HUES64 (cell line): ENCODE measurements around the gene KRTAP10-7.
"Not testable (repeated sequence)": the region's sequence is repeated elsewhere in the genome, so short reads cannot be mapped to it uniquely, and the experiment has no call there.

Experiments
- H3K27ac ChIP-seq: 2 replicates; pipeline ENCODE4 v1.7.0; 2013; ENCODE audit warnings: low read depth, low read length, inconsistent platforms
- H3K27me3 ChIP-seq: 2 replicates; pipeline ENCODE4 v1.6.1; 2013; ENCODE audit warnings: mild to moderate bottlenecking, low read length; ENCODE audit not compliant: insufficient read depth
- H3K36me3 ChIP-seq: 2 replicates; pipeline ENCODE4 v1.6.1; 2013; ENCODE audit warnings: mild to moderate bottlenecking, low read length; ENCODE audit not compliant: insufficient read depth
- H3K4me1 ChIP-seq: 2 replicates; pipeline ENCODE4 v1.6.1; 2013; ENCODE audit warnings: mild to moderate bottlenecking, low read length, moderate library complexity; ENCODE audit not compliant: insufficient read depth
- H3K4me3 ChIP-seq: 2 replicates; pipeline ENCODE4 v1.5.1; 2013; ENCODE audit warnings: mild to moderate bottlenecking, low read length, moderate library complexity
- H3K9ac ChIP-seq: 2 replicates; pipeline ENCODE4 v1.6.1; 2013; ENCODE audit warnings: mild to moderate bottlenecking, low read depth, low read length
- H3K9me3 ChIP-seq: 2 replicates; pipeline ENCODE4 v1.6.1; 2013; ENCODE audit warnings: low read depth, low read length; ENCODE audit not compliant: insufficient read depth
- WGBS: fragments of 150-250, 120-280 bp; methylation state at CpG from one replicate; pipeline ENCODE4 v1.1.7; 2013; ENCODE audit warnings: missing lambda C conversion rate; 5-methylcytosine and 5-hydroxymethylcytosine counted together

Gene KRTAP10-7

DNA sequence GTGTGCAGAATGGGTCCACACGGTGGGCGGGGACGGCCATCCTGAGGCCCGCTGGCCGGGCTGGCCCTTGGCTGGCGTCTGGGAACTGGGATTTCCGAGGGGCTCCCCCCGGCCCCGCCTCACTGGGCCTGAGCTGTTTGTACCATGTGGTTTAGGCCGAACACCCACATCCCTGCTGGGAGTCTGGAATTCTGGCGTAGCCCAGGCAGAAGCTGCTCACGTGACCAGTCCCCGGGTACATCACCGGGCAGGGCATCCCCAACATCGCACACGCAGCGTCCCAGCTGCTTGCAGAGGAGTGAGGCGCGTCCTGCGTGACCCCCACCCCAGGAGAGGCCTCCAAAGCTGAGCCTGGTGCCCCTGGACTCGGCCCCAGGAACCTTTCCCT is 2.1 kb downstream of the KRTAP10-7 start:
- no peaks in the 10 kb centered on the region for H3K36me3 ChIP-seq
- H3K9ac ChIP-seq = no peak overlapping the region
- H3K4me3 ChIP-seq = no peak overlapping the region
- H3K9me3 ChIP-seq = peaks cover 3% of the 10 kb centered on the region; the same call in 1 of the 2 replicates
- peaks cover 12% of the 10 kb centered on the region for H3K4me1 ChIP-seq
- 88% methylated on average over 20 of the region's 21 CpGs for WGBS
- no peaks in the 10 kb centered on the region for H3K27me3 ChIP-seq
- H3K27ac ChIP-seq = no peak overlapping the region

GRCh38 chr21:44603109-44603875 is 2.9 kb downstream of the KRTAP10-7 start:
- H3K27me3 ChIP-seq = no peaks in the 10 kb centered on the region
- H3K4me3 ChIP-seq = no peak overlapping the region
- no peak overlapping the region for H3K27ac ChIP-seq
- H3K36me3 ChIP-seq = no peaks in the 10 kb centered on the region
- peaks cover 3% of the 10 kb centered on the region; the same call in 1 of the 2 replicates for H3K9me3 ChIP-seq
- H3K9ac ChIP-seq = no peak overlapping the region
- peaks cover 5% of the 10 kb centered on the region for H3K4me1 ChIP-seq
- WGBS = 68% methylated on average over 17 of the region's 17 CpGs

GRCh38 chr21:44603911-44604310 is 3.5 kb downstream of the KRTAP10-7 start:
- Histone ChIP-seq H3K9ac (no peak overlapping the region), H3K9me3 (peaks cover 3% of the 10 kb centered on the region; the same call in 1 of the 2 replicates), H3K27me3 (no peaks in the 10 kb centered on the region), H3K4me3 (no peak overlapping the region), H3K36me3 (no peaks in the 10 kb centered on the region), H3K27ac (no peak overlapping the region), H3K4me1 (no peaks in the 10 kb centered on the region)
- WGBS = 94% methylated on average over 8 of the region's 8 CpGs

DNA sequence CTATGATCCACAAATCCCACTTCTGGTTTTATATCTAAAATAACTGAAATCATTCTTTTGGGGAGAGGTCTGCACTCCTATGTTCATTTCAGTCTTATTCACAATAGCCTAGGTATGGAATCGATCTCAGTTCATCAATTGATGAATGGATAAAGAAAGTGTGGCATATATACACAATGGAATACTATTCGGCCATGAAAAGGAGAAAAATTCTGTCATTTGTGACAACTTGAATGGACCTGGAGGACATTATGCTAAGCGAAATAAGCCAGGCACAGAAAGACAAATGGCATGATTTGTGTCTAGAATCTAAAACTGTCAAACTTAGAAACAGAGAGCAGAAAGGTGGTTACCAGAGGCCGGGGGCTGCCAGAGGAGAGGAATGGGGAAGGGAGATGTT is 6.1 kb downstream of the KRTAP10-7 start:
- Histone ChIP-seq H3K9me3 (peaks cover 13% of the 10 kb centered on the region), H3K27me3 (no peaks in the 10 kb centered on the region), H3K4me1 (no peaks in the 10 kb centered on the region), H3K27ac (no peak overlapping the region), H3K4me3 (no peak overlapping the region), H3K9ac (no peak overlapping the region), H3K36me3 (no peaks in the 10 kb centered on the region)
- 91% methylated on average over 4 of the region's 4 CpGs for WGBS

GRCh38 chr21:44609193-44609592 is 8.8 kb downstream of the KRTAP10-7 start:
- Histone ChIP-seq H3K9ac (no peak overlapping the region), H3K27ac (no peak overlapping the region), H3K27me3 (no peaks in the 10 kb centered on the region), H3K36me3 (no peaks in the 10 kb centered on the region), H3K4me1 (no peaks in the 10 kb centered on the region), H3K9me3 (peaks cover 17% of the 10 kb centered on the region), H3K4me3 (no peak overlapping the region)

DNA sequence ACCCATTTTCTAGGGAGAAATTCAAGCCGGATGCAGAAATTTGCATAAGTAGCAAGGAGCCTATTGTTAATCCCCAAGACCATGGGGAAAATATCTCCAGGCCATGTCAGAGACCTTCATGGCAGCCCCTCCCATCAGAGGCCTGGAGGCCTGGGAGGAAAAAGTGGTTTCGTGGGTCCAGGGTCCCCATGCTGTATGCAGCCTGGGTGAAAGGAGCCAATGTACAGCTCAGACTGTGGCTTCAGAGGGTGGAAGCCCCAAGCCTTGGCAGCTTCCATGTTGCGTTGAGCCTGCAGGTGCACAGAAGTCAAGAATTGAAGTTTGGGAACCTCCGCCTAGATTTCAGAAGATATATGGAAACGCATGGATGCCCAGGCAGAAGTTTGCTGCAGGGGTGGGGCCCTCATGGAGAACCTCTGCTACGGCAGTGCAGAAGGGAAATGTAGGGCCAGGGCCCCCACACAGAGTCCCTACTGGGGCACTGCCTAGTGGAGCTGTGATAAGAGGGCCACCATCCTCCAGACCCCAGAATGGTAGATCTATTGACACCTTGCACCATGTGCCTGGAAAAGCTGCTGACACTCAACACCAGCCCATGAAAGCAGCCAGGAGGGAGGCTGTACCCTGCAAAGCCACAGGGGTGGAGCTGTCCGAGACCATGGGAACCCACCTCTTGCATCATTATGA is 9.9 kb downstream of the KRTAP10-7 start:
- H3K27ac ChIP-seq, H3K27me3 ChIP-seq, H3K4me3 ChIP-seq, H3K9ac ChIP-seq, H3K36me3 ChIP-seq, H3K4me1 ChIP-seq: not testable (repeated sequence)
- WGBS = 94% methylated on average over 7 of the region's 7 CpGs
- peaks cover 17% of the 10 kb centered on the region for H3K9me3 ChIP-seq

DNA sequence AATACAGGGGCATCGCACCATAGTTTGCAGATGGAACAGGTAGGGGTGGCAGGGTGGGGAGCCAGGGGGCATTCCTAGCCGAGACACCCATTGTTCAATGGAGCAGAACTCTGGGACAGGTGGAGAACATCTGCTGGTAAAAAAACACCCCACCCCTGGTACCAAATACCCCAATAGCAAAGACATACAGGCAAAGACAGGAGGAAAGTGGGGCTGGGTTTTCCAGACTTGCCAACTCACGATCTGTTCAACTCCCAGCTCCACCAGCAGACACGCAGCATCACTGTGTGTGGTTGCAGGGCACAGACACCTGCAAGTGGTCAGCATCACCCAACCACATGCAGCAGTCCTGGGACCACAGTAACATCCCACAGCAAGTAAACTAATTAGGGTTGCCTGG is 11.2 kb downstream of the KRTAP10-7 start:
- Histone ChIP-seq H3K4me3 (no peak overlapping the region), H3K36me3 (no peaks in the 10 kb centered on the region), H3K9ac (no peak overlapping the region), H3K27ac (no peak overlapping the region), H3K27me3 (no peaks in the 10 kb centered on the region), H3K4me1 (no peaks in the 10 kb centered on the region), H3K9me3 (peaks cover 15% of the 10 kb centered on the region)
- 83% methylated on average over 4 of the region's 4 CpGs for WGBS

- Histone ChIP-seq H3K4me1 (no peaks in the 10 kb centered on the region), H3K9me3 (peaks cover 14% of the 10 kb centered on the region), H3K9ac (no peak within 1 kb of the TSS), H3K27ac (no peak within 1 kb of the TSS), H3K36me3 (no peaks in the 10 kb centered on the region), H3K4me3 (no peak within 1 kb of the TSS), H3K27me3 (no peaks in the 10 kb centered on the region)
- 90% methylated on average over 8 of the region's 8 CpGs for WGBS
Measured at GRCh38 chr21:44612029-44612486, 11.7 kb downstream of the KRTAP10-7 start, which contains the start of gene KRTAP10-8. TSS of gene KRTAP10-8 (plus strand) at chr21:44612079. CDS start at chr21:44612101, 22 bp downstream.

DNA sequence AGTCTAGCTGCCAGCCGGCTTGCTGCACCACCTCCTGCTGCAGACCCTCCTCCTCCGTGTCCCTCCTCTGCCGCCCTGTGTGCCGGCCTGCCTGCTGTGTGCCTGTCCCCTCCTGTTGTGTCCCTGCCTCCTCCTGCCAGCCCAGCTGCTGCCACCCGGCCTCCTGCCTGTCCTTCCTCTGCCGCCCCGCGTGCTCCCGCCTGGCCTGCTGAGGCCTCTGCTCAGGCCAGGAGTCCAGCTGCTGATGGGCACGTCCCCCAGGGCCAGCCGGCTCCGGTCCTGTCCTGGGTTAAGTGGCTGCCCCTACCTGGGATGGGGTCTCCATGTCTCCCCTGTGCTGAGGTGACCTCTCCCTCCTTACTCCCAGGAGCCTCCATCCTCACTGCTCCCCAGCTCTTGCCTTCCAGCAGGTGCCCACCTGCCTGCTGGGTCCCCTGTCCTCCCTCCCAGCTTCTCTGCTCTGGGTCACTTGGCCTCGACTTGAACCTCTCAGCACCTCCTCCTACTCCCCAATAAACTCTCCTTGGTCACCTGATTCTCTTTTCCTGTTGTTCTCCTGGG is 12.4 kb downstream of the KRTAP10-7 start:
- Histone ChIP-seq H3K36me3 (no peaks in the 10 kb centered on the region), H3K4me1 (no peaks in the 10 kb centered on the region), H3K27ac (no peak overlapping the region), H3K9me3 (peaks cover 14% of the 10 kb centered on the region), H3K4me3 (no peak overlapping the region), H3K27me3 (no peaks in the 10 kb centered on the region), H3K9ac (no peak overlapping the region)
- WGBS = 91% methylated on average over 13 of the region's 13 CpGs

DNA sequence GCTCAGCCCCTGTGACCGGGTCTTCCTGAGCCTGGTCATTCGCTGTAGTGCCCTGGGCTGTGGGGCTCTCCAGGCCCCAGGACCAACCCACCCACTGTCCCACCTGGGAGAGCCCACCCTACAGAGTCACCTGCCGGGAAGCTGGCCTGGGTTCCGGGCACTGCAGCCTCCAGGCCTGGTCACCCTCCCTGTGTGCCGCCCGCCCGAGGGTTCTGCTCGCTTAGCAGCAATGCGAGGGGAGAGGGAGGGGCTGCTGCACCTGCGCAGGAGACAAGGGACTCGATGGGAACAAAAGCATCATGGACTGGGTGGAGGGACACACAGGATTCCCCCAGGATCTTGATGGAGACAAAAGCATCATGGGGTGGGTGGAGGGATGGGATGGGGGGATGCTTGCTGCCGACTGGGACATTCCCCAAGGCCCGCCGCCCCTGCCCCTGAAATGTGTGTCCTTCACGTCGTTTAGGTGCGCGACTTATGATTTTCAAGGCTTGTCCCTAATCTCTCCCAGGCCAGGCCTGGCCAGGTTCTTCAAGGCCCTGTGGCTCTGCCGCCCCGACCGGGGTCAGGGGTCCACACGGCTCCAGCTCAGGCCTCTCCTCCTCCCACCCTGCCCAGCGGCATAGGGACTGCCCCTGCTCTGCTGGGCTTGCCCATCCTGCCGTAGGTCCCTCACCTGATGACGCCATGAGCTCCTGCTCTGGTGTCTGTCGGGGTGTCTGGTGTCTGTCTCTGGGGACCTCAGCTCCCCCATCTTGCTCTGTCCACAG is 13.2 kb downstream of the KRTAP10-7 start:
- Histone ChIP-seq H3K4me3 (no peak overlapping the region), H3K4me1 (no peaks in the 10 kb centered on the region), H3K27me3 (no peaks in the 10 kb centered on the region), H3K9me3 (peaks cover 14% of the 10 kb centered on the region), H3K9ac (no peak overlapping the region), H3K36me3 (no peaks in the 10 kb centered on the region), H3K27ac (no peak overlapping the region)
- WGBS = 94% methylated on average over 26 of the region's 26 CpGs
